Large intestine (tissue), 3 donors: ENCODE results near the gene DTX3. TPM values are rescaled to one million over a fixed set of nuclear protein-coding genes. Genes with fewer than 3 reads are reported as not detected.

ENCODE experiments used
- DNase-seq, 2 donors: peaks; one replicate each; pipeline versions ENCODE4 v3.0.0 to v3.0.0-alpha.2; 2013
- H3K27ac ChIP-seq: one replicate; pipeline ENCODE4 v1.5.1; 2013; ENCODE audit warnings: low read length
- H3K27me3 ChIP-seq: 2 replicates; pipeline ENCODE4 v1.6.1; 2013; ENCODE audit warnings: low read length; ENCODE audit not compliant: control insufficient read depth, insufficient read depth
- H3K36me3 ChIP-seq: 2 replicates; pipeline ENCODE4 v1.6.1; 2013; ENCODE audit warnings: low read length; ENCODE audit not compliant: control insufficient read depth, insufficient read depth
- H3K4me1 ChIP-seq: one replicate; pipeline ENCODE4 v1.6.1; 2013; ENCODE audit warnings: low read length; ENCODE audit not compliant: control insufficient read depth, insufficient read depth
- H3K4me3 ChIP-seq: one replicate; pipeline ENCODE4 v1.5.1; 2013; ENCODE audit warnings: low read length
- H3K9me3 ChIP-seq: one replicate; pipeline ENCODE4 v1.6.1; 2013; ENCODE audit warnings: mild to moderate bottlenecking, low read depth, low read length, moderate library complexity; ENCODE audit not compliant: control insufficient read depth
- WGBS: methylation state at CpG from one replicate; pipeline ENCODE4 v1.1.5; 2013; ENCODE audit warnings: low lambda C conversion rate; ENCODE audit not compliant: insufficient coverage; 5-methylcytosine and 5-hydroxymethylcytosine counted together
- polyA plus RNA-seq: library from polyadenylated mRNA; unstranded; fragments of 120-200 nt; gene quantifications from one replicate; pipeline ENCODE4 v1.2.1, GENCODE V29; 2013

DTX3 gene
- polyA plus RNA-seq, 1 donor, result 25.9 TPM

DNA sequence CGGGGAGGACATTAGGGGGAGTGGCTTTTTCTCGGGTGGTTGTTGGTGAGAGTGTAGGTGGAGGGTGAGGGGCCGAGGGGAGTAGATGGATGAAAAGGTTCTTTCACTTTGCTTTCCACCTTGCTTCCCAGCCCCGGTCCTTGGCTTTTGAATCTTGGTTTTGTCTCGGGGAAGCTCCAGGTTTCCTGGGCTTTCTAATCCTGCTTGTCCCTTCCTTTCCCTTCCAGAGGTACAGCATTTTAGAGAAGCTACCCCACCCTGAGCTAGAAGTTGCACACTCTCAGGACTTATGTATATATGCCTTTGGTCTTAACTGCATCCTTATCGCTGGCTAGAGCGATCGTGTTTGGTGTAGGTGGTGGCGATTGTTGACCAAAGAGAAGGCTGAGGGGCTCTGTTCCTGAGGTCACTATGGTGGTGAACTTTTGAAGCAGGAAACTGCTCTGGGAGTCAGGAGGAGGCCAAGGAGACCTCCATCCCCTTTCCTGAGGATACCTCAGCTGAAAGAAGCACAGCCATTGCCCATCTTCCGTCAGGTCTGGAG lies 12.8 kb upstream of the DTX3 start:
- 0% methylated on average over 1 of the region's 10 CpGs for WGBS
- H3K27ac ChIP-seq, result peak overlapping the region; percentile 22

DNA sequence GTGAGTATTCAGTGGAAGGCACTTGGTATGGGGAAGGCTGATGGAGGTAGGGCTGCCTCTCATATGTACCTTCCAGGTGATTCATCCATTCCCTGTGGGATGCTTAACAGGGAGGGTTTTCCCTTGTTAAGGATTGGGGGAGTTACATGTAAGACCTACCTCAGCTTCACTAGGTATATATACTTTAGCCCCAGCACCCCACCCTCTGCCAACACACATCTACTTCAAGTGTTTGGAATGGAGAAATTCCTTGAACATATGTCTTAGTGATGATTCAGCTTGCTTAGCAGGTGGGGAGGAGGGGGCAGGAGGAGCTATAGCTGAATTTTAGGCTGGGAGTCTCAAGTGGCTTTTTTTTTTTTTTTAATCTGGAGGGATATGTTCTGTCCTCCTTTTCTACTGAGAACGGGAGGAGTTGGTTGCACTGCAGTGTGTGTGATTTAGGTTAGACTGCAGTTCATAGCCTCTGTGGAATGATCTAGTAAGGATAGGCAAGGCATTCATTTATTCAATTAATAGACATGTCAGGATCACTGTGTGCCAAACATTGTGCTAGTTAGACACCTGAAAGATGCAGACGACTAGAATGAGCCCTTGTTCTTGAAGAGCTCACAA lies 12.0 kb upstream of the DTX3 start:
- H3K4me3 ChIP-seq, result no peak overlapping the region
- no peaks in the 10 kb centered on the region for H3K9me3 ChIP-seq
- WGBS, result no CpG with 5 or more reads among the region's 2 CpGs
- peaks cover 8% of the 10 kb centered on the region for H3K4me1 ChIP-seq
- DNase-seq, result no peak
- H3K27ac ChIP-seq, result no peak overlapping the region
- H3K27me3 ChIP-seq, result peaks cover 7% of the 10 kb centered on the region
- H3K36me3 ChIP-seq, result peaks cover 16% of the 10 kb centered on the region

More for the DNA sequence above, 12.8 kb upstream of the DTX3 start:
- DNase-seq, result no peak
- Histone ChIP-seq H3K36me3 (peaks cover 16% of the 10 kb centered on the region), H3K9me3 (no peaks in the 10 kb centered on the region), H3K27me3 (peaks cover 10% of the 10 kb centered on the region), H3K4me1 (peaks cover 8% of the 10 kb centered on the region), H3K4me3 (peak overlapping the region; percentile 88)

DNA sequence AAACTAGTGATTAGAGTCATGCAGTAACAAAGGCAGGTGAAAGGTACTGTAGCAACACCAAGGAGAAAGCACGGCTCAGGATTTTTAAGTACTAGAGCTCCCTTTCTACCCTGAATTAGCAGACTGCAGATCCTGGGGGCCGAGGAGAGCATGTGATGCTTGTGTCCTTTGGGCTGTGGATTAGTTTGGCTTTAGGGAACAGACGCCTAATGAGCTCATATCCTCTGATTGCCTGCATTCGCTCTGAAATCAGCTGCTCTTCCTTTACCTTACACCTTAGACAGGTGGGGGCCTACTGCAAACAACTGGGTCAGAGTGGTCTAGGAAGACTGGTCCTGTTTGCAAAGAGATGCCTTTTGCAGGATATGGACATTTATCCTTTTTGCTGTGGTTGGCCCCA lies 11.4 kb upstream of the DTX3 start:
- no CpG with 5 or more reads among the region's 4 CpGs for WGBS
- Histone ChIP-seq H3K9me3 (no peaks in the 10 kb centered on the region), H3K4me3 (no peak overlapping the region), H3K4me1 (peaks cover 8% of the 10 kb centered on the region), H3K27ac (no peak overlapping the region), H3K36me3 (peaks cover 18% of the 10 kb centered on the region), H3K27me3 (peaks cover 2% of the 10 kb centered on the region)
- DNase-seq, result no peak

DNA sequence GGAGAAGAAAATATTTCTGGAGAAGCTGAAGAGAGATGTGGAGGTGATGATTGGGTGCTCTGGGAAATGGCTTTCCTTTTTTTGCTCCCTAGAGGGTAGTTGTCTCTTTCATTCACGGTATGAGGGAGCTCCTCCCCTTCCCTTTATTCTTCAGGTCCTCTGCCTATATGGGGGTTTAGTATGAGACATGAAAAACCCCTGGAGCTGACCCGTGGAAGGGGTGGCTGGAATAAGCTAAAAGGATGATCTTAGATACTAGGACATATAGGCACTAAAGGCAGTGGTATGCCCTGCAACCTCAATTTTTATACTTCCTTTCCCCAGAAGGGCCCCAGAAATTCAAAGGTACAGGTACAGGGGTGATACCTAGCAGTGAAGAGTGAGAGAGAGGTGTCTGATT lies 4.2 kb upstream of the DTX3 start:
- no peak overlapping the region for H3K27ac ChIP-seq
- no peak for DNase-seq
- H3K27me3 ChIP-seq, result peaks cover 9% of the 10 kb centered on the region
- no peak overlapping the region for H3K4me3 ChIP-seq
- H3K9me3 ChIP-seq, result no peaks in the 10 kb centered on the region
- no CpG with 5 or more reads among the region's 2 CpGs for WGBS
- H3K4me1 ChIP-seq, result peaks cover 13% of the 10 kb centered on the region
- peaks cover 45% of the 10 kb centered on the region for H3K36me3 ChIP-seq

DNA sequence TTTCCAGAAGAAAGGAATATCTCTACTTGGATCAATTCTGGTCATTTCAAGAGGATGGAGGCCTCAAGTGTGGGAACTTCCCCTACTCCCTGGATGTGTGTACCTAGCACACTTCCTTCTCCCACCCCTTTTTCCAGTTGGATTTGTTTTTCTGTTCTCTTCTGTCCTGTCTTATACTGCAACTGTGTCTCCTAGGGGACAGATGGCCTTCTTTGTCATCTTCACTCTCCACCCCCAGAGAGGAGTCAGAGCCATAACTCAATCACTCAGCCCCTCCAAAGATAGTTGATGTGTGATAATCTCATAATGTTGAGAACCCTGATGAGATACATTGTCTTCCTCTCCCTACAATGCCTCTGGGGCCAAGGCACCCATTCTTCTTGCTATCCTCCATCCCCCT lies 2.1 kb upstream of the DTX3 start:
- no peak overlapping the region for H3K4me3 ChIP-seq
- peaks cover 16% of the 10 kb centered on the region for H3K4me1 ChIP-seq
- H3K27ac ChIP-seq, result no peak overlapping the region
- no peak for DNase-seq
- H3K27me3 ChIP-seq, result peaks cover 9% of the 10 kb centered on the region
- peaks cover 33% of the 10 kb centered on the region for H3K36me3 ChIP-seq
- H3K9me3 ChIP-seq, result no peaks in the 10 kb centered on the region

DNA sequence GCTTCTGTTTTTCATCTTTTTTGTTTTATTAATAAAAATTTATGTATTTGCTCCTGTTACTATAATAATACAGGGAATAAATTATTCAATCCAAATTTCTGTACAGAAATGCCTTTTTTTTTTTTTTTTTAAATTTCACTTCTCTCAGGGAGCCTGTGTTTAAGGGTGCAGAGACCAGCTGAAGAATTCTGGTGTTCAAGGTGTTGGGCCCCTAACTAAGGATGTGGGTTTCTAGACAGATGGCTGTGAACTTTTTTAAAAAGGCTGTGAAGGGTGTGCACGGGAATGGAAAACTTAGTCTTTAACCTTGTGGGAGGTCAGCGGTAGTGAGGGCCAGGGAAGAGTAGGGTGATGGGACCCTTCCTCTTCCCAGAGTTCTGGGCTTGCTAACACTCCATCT lies 1.3 kb upstream of the DTX3 start:
- WGBS, result no CpG with 5 or more reads among the region's 2 CpGs
- Histone ChIP-seq H3K4me1 (peaks cover 16% of the 10 kb centered on the region), H3K4me3 (no peak overlapping the region), H3K9me3 (no peaks in the 10 kb centered on the region), H3K27ac (peak overlapping the region; percentile 2), H3K27me3 (peaks cover 9% of the 10 kb centered on the region), H3K36me3 (peaks cover 30% of the 10 kb centered on the region)
- no peak for DNase-seq

DNA sequence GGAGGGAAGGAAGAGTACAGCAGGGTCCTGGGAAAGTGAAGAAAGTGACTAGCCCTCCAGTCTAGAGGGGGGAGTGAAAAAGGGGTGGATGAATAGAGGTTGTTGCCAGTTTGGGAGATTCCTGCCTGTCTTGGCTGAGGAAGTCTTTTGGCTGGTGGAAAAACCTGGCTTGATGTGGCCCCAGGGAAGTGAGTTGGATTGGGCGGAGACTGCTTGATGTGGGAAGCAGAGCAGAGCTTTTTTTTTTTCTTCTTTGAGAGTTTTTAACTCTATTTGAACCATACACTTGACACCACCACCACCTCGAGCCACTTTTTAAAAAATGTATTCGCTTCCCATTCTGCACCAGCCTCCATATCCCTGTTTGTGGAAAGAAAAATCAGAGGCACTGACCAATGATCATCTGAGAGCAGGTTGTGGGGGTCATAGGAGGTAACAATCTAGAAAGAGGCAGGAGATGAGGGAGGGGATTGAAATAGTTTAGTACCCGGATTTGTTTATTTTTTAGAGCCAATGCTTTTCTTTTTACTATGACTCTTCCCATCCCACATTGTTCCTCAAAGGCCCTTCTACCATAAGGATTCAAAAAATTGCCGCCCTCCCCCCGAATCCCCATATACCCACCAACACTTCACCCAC lies 690 bp upstream of the DTX3 start:
- H3K36me3 ChIP-seq, result peaks cover 27% of the 10 kb centered on the region

DNA sequence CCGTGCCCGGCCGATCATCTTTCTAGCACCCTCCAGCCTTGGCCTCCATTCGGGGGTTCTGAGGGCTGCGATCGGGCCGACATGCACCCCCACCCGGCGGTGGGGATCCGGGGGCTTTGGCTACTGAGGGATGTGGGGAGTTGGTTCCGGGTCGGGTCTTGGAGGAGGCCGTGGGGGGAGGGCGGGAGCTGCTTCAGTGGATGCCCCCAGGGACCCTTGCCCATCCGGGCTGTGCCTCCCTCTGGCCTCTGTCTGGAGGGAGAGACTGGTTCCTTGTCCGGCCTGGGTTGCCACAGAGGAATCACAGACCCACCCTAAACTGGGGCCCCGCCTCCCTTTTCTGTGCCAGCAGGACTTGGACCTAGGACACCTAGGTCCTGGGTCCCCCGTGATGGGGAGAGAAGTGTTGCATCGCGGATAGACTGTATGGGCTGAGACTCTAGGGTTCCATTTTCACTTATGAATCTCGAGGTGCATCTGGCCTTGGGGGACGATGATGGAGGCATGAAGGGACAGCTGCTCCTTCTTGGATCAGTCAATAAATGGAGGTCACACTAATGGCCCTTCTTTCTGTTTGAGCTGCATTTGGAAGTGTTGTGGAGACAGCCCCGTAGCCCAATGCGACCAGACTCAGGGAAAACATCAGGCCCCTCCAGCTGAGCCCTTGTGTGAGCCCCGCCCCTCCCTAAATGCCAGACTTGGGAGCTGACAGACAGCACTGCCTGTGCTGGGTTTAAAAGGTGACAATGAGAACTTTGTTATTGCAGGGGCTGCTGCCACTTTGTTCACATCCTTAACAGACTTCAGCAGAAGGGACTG lies 577 bp downstream of the DTX3 start:
- H3K9me3 ChIP-seq, result no peaks in the 10 kb centered on the region
- peak overlapping the region; percentile 71 for H3K4me3 ChIP-seq
- peak in 1 of 2 donors; percentile 64 for DNase-seq
- peaks cover 16% of the 10 kb centered on the region for H3K4me1 ChIP-seq
- peaks cover 20% of the 10 kb centered on the region for H3K27me3 ChIP-seq
- no peak overlapping the region for H3K27ac ChIP-seq
- WGBS, result no CpG with 5 or more reads among the region's 25 CpGs
- H3K36me3 ChIP-seq, result peaks cover 18% of the 10 kb centered on the region

More for the DNA sequence above, 690 bp upstream of the DTX3 start:
- Histone ChIP-seq H3K27ac (peak overlapping the region; percentile 54), H3K27me3 (peaks cover 11% of the 10 kb centered on the region), H3K4me3 (peak overlapping the region; percentile 71), H3K9me3 (no peaks in the 10 kb centered on the region), H3K4me1 (peaks cover 16% of the 10 kb centered on the region)
- 8% methylated on average over 1 of the region's 6 CpGs for WGBS
- DNase-seq, result peak in 1 of 2 donors; percentile 41

DNA sequence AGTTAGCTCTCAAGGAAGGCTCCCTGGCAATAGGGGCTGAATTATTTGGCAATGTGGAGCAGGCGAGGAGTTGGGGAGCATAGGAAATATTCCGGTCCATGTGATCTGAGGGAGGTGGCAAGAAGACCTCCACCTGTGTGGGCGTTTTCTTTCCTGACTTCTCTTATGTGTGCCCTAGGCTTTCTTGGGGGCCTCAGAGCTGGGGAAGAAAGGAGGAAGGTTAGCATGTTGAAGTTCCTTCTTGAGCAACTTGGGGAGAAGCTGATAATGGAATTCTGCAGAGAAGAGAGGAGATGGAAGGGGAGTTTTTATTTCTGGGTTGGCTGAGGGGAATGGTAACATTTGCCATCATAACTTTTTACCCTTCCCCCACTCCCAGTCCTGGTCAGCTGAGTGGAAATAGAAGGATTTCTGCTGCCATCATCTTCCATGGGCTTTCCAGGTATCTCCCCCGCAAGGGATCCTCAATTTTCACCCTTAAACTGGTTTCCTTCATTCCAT lies 1.2 kb downstream of the DTX3 start:
- no peak overlapping the region for H3K4me3 ChIP-seq
- no peaks in the 10 kb centered on the region for H3K9me3 ChIP-seq
- H3K4me1 ChIP-seq, result peaks cover 21% of the 10 kb centered on the region
- H3K27ac ChIP-seq, result no peak overlapping the region
- peaks cover 12% of the 10 kb centered on the region for H3K36me3 ChIP-seq
- peaks cover 27% of the 10 kb centered on the region for H3K27me3 ChIP-seq
- no peak for DNase-seq
- WGBS, result 67% methylated on average over 1 of the region's 4 CpGs

DNA sequence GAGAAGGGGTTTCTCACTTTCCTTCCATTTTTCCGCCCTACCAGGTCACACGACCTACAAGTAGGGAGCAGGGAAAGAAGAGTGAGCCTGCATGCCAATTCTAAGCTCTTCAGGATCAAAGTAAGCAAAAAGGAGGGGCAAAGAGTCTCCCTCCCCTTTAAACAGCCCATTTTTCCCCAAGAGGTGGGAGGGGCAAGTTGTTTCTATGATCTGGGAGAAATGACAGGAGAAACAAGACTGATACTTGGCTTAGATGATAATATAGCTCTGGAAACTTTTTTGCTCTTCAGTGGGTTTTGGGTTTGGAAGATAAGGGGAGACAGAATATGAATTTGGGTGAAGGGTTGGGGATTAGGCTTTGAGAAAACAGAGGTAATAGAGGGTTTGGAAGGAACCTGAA lies 1.8 kb downstream of the DTX3 start:
- no peak for DNase-seq
- Histone ChIP-seq H3K27ac (no peak overlapping the region), H3K4me3 (no peak overlapping the region), H3K4me1 (peaks cover 24% of the 10 kb centered on the region), H3K27me3 (peaks cover 32% of the 10 kb centered on the region), H3K36me3 (peaks cover 8% of the 10 kb centered on the region), H3K9me3 (no peaks in the 10 kb centered on the region)
- no CpG with 5 or more reads among the region's 2 CpGs for WGBS
